OCI-LY7 (cell line): ENCODE measurements around the gene SALL3. TPM values are rescaled to one million over a fixed set of nuclear protein-coding genes. Genes with fewer than 3 reads are reported as not detected.

Source experiments
- total RNA-seq, 2 experiments: library from RNA; depleted of rRNA in 1 of 2; stranded (reverse); fragments of >200 nt in 1 of 2; shearing (Covaris generic) in 1 of 2; gene quantifications; 2 replicates each; pipeline ENCODE4 v1.2.3, GENCODE V29; 2014 to 2022

The SALL3 gene
- total RNA-seq, 2 experiments from 2014 or later = not detected

Other genes with a start within 250 kb of the SALL3 start
- gene ATP9B, start 89.6 kb downstream of the SALL3 start, total RNA-seq (2014; rRNA removed; shearing (Covaris generic)) = 22.2 and 27.1 TPM in 2 replicates
- gene ATP9B, start 89.6 kb downstream of the SALL3 start, total RNA-seq (2022) = 36.4 and 37.5 TPM in 2 replicates